Measurements from ENCODE around the gene RLBP1.

RLBP1 gene

DNA sequence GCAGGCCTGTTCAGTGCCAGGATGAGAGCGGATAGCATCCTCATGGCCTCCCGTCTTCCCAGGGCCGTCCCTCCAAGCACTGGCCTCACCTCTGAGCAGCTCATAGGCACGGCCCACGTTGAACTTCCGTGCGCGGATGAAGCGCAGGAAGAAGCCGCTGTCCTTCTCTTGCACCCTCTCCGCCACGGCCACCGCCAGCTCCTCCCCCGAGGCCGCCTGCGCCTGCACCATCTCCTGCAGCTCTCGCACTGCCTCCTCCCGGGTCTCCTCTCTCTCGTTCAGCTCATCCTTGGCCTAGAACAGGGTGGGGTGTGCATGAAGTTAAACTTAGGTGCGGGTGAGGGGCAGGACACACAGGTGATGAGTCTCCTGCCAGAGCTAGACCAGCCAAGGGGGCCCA, 4.3 kb downstream of the RLBP1 start:
- TF ChIP-seq, protein P1, sequence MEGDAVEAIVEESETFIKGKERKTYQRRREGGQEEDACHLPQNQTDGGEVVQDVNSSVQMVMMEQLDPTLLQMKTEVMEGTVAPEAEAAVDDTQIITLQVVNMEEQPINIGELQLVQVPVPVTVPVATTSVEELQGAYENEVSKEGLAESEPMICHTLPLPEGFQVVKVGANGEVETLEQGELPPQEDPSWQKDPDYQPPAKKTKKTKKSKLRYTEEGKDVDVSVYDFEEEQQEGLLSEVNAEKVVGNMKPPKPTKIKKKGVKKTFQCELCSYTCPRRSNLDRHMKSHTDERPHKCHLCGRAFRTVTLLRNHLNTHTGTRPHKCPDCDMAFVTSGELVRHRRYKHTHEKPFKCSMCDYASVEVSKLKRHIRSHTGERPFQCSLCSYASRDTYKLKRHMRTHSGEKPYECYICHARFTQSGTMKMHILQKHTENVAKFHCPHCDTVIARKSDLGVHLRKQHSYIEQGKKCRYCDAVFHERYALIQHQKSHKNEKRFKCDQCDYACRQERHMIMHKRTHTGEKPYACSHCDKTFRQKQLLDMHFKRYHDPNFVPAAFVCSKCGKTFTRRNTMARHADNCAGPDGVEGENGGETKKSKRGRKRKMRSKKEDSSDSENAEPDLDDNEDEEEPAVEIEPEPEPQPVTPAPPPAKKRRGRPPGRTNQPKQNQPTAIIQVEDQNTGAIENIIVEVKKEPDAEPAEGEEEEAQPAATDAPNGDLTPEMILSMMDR (IDR thresholded peaks at IDR 0.05) = no peak
- TF ChIP-seq ZFX (IDR thresholded peaks at IDR 0.05; ENCODE audit: borderline replicate concordance) = no peak
- no peak overlapping the region for H3K27ac ChIP-seq

DNA sequence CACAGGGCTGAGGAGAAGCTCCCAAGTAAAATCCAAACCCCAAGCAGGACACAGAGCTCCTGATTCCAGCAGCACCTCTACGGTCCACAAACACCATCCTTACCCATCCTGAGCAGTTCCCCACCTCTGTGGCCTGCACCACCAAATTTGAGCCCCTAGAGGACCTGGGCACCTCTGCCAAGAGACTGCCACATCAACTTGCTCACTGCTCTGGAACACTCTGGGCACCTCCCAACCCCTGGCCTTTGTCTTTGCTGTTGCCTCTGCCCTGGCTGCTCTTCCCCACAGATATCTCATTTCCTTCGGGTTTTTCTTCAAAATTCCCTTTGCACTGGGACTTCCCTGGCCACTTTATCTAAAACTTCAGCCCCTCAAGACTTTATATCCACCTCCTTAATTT, 5.8 kb downstream of the RLBP1 start:
- no peak overlapping the region for H3K27ac ChIP-seq
- TF ChIP-seq, protein P1 (IDR thresholded peaks at IDR 0.05) = no peak
- no peak for TF ChIP-seq ZFX (IDR thresholded peaks at IDR 0.05; ENCODE audit: borderline replicate concordance)

DNA sequence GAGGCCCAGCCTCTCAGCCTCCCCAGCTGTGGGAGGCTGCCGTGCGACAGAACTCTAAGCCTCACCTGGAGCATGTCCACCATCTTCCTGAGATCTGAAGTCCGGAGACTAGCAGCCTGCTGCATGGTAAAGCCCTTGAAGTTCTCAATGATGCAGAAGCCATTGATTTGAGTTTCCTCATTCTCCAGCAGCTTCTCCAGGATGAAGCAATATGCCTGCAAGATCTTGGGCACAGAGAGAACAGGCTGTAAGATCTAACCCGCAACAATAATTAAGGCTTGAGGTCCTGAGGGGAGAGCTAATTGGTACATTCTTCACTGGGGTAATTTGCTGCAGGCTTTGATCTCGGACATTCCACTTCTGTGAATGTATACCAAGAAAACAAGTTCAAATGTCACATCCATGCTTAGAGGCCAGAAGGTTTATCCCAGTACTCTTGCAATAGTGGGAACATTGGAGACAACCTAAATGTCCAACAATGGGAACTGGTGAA, 9.7 kb downstream of the RLBP1 start:
- H3K27ac ChIP-seq = no peak overlapping the region
- TF ChIP-seq, protein P1 (IDR thresholded peaks at IDR 0.05) = no peak
- no peak for TF ChIP-seq ZFX (IDR thresholded peaks at IDR 0.05; ENCODE audit: borderline replicate concordance)

DNA sequence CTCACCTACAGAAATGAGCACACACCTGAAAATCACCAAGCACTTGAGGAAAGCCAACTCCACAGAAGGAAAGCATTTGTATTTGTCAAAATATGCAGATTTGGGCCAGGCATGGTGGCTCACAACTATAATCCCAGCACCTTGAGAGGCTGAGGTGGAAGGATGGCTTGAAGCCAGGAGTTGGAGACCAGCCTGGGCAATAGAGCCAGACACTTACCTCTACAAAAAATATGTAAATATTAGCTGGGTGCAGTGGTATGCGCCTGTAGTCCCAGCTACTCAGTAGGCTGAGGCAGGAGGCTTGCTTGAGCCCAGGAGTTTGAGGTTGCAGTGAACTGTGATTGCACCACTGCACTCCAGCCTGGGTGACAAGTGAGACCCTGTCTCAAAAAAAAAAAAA, 12.3 kb downstream of the RLBP1 start:
- no peak overlapping the region for H3K27ac ChIP-seq
- TF ChIP-seq ZFX (IDR thresholded peaks at IDR 0.05; ENCODE audit: borderline replicate concordance) = no peak
- TF ChIP-seq, protein P1 (IDR thresholded peaks at IDR 0.05) = no peak

DNA sequence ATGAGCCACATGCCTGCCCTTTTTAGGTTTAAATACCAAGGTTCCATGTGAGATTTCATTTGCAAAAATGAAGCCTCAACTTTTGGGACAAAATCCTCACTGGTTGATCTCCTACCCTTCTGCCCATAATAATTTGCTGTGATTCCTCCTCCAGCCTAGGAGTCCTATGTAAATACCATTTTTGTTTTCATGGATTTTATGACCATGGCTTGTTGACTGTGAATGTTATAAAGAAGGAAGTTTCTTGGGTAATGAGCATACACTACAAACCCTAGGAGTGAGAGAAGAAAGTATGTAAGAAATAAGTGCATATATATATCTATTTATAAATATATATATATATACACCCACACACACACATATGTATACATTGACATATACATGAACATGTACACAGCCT, 13.1 kb downstream of the RLBP1 start:
- H3K27ac ChIP-seq = no peak overlapping the region
- TF ChIP-seq ZFX (IDR thresholded peaks at IDR 0.05; ENCODE audit: borderline replicate concordance) = no peak
- TF ChIP-seq, protein P1 (IDR thresholded peaks at IDR 0.05) = no peak

DNA sequence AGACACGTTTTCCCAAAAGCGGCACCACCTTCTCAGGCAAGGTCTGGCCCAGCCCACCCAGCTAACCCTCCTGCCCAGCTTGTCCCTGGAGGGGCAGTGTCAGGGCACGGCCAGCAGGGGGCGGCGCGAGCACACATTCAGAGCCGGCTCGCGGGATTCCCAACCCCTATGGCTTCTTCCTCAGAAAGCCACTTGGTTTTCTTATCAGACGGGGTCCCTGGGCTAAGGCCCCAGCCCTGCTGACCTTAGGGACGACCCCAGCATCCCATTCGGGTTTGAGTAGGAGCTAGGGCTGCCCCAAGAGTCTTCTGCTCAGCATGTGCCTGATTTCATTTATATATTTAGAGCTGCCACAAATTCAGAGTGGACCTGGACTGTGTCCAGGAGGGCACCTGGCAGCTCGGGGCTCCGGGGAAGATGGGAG, 14.5 kb downstream of the RLBP1 start:
- H3K27ac ChIP-seq = no peak overlapping the region
- TF ChIP-seq, protein P1 (IDR thresholded peaks at IDR 0.05) = peak; percentile 98
- TF ChIP-seq ZFX (IDR thresholded peaks at IDR 0.05; ENCODE audit: borderline replicate concordance) = no peak

DNA sequence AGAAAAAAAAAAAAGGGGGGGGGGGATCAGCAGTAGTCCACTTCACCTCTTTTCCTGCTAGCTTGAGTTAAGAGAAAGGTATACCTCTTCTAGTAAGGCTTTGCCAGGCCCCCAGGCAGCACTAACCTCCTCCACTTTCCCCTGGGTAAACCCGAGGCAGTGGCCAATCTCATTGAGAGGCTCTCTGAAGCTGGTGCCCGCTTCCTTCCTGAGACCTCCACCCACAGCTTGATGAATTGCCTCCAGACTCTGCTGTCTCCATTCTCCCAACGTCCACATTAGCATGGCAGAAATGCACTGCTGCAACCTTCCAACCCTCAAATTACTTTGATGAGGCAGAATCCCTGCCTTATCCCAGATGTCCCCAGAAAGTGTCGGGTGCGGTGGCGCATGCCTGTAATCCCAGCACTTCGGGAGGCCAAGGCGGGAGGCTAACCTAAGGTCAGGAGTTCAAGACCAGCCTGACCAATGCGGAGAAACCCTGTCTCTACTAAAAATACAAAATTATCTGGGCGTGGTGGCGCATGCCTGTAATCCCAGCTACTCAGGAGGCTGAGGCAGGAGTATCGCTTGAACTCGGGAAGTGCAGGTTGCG, 15.3 kb downstream of the RLBP1 start:
- TF ChIP-seq ZFX (IDR thresholded peaks at IDR 0.05; ENCODE audit: borderline replicate concordance) = no peak
- TF ChIP-seq, protein P1 (IDR thresholded peaks at IDR 0.05) = no peak
- H3K27ac ChIP-seq = no peak overlapping the region
